ENCODE results near the gene RHEB. TPM values are rescaled to one million over a fixed set of nuclear protein-coding genes. Genes with fewer than 3 reads are reported as not detected.

The RHEB gene
- total and polyA plus RNA-seq, 4 experiments from 2014 or later: 40.8 to 83.2 (median 64.1) TPM

GRCh38 chr7:151494298-151495284, 25.1 kb downstream of the RHEB start:
- intact Hi-C loops (cut with micrococcal nuclease): loop anchor here (10.0 kb wide), 1 partner anchor 790 kb away; no protein-coding TSS in a partner anchor
- Mint-ChIP-seq H3K4me3 (no peak overlapping the region), H3K27ac (peak overlapping the region in 5 of 7 donors; percentile 25 to 55 (median 43)), H3K9me3 (no peaks in the 10 kb centered on the region), H3K36me3 (peaks cover 10 to 12% of the 10 kb centered on the region in 2 donors), H3K27me3 (no peaks in the 10 kb centered on the region), H3K4me1 (peaks cover 41 to 70% (median 55%) of the 10 kb centered on the region in 4 donors)
- DNase-seq: no peak
- ChIA-PET CTCF (ENCODE audit: partially characterized antibody) (no interaction called here), POLR2A (ENCODE audit: partially characterized antibody) (no interaction called here)
- no peaks in the 10 kb centered on the region for H3K27me3 ChIP-seq (ENCODE audit: insufficient read depth, low read length)
- H3K4me3 ChIP-seq (ENCODE audit: low read length in 2 of 2): no peak overlapping the region
- H3K9me3 ChIP-seq (ENCODE audit: control insufficient read depth in 1 of 2, low read length in 2 of 2): no peaks in the 10 kb centered on the region
- peaks cover 8% of the 10 kb centered on the region for H3K36me3 ChIP-seq (ENCODE audit: insufficient read depth, low read length)
- peaks cover 48% of the 10 kb centered on the region for H3K4me1 ChIP-seq (ENCODE audit: insufficient read depth, low read length)
- H3K27ac ChIP-seq (ENCODE audit: low read depth, low read length): no peak overlapping the region

- no peaks in the 10 kb centered on the region for H3K9me3 ChIP-seq (ENCODE audit: control insufficient read depth in 1 of 2, low read length in 2 of 2)
- ChIA-PET CTCF (ENCODE audit: partially characterized antibody) (no interaction called here), POLR2A (ENCODE audit: partially characterized antibody) (interaction anchor here (0.6 kb wide), 1 partner anchor 13 kb away, joined by 4 read pairs; no protein-coding TSS in a partner anchor)
- H3K4me3 ChIP-seq (ENCODE audit: low read length in 2 of 2): no peak overlapping the region
- Mint-ChIP-seq H3K27ac (peak overlapping the region in 6 of 7 donors; percentile 12 to 59 (median 42)), H3K4me3 (peak overlapping the region in 2 of 8 donors; percentile 30 to 64), H3K4me1 (peaks cover 31 to 57% (median 44%) of the 10 kb centered on the region in 4 donors), H3K36me3 (peaks cover 20 to 27% of the 10 kb centered on the region in 2 donors), H3K27me3 (no peaks in the 10 kb centered on the region), H3K9me3 (no peaks in the 10 kb centered on the region)
- no peak for DNase-seq
- H3K4me1 ChIP-seq (ENCODE audit: insufficient read depth, low read length): peaks cover 35% of the 10 kb centered on the region
- intact Hi-C loops (cut with micrococcal nuclease): loop anchor here (10.0 kb wide), 1 partner anchor 792 kb away; no protein-coding TSS in a partner anchor
- no peak overlapping the region for H3K27ac ChIP-seq (ENCODE audit: low read depth, low read length)
- no peaks in the 10 kb centered on the region for H3K27me3 ChIP-seq (ENCODE audit: insufficient read depth, low read length)
- peaks cover 18% of the 10 kb centered on the region for H3K36me3 ChIP-seq (ENCODE audit: insufficient read depth, low read length)
Observed at GRCh38 chr7:151493083-151493482, 26.6 kb downstream of the RHEB start.

GRCh38 chr7:151491859-151492258, 27.8 kb downstream of the RHEB start:
- Mint-ChIP-seq H3K27ac (peak overlapping the region in 1 of 7 donors; percentile 22), H3K36me3 (peaks cover 20 to 37% of the 10 kb centered on the region in 2 donors), H3K4me3 (no peak overlapping the region), H3K4me1 (peaks cover 19 to 44% (median 34%) of the 10 kb centered on the region in 4 donors), H3K9me3 (no peaks in the 10 kb centered on the region), H3K27me3 (no peaks in the 10 kb centered on the region)
- no peak for DNase-seq
- H3K27me3 ChIP-seq (ENCODE audit: insufficient read depth, low read length): no peaks in the 10 kb centered on the region
- no peaks in the 10 kb centered on the region for H3K9me3 ChIP-seq (ENCODE audit: control insufficient read depth in 1 of 2, low read length in 2 of 2)
- intact Hi-C loops (cut with micrococcal nuclease): loop anchor here (10.0 kb wide), 1 partner anchor 793 kb away; no protein-coding TSS in a partner anchor
- peaks cover 25% of the 10 kb centered on the region for H3K36me3 ChIP-seq (ENCODE audit: insufficient read depth, low read length)
- ChIA-PET CTCF (ENCODE audit: partially characterized antibody) (no interaction called here), POLR2A (ENCODE audit: partially characterized antibody) (no interaction called here)
- H3K4me3 ChIP-seq (ENCODE audit: low read length in 2 of 2): no peak overlapping the region
- no peak overlapping the region for H3K27ac ChIP-seq (ENCODE audit: low read depth, low read length)
- H3K4me1 ChIP-seq (ENCODE audit: insufficient read depth, low read length): peaks cover 28% of the 10 kb centered on the region

- POLR2A ChIA-PET (ENCODE audit: partially characterized antibody): no interaction called here
- CTCF ChIA-PET (ENCODE audit: partially characterized antibody): no interaction called here
- Histone ChIP-seq H3K4me1 (ENCODE audit: insufficient read depth, low read length) (peaks cover 19% of the 10 kb centered on the region), H3K27me3 (ENCODE audit: insufficient read depth, low read length) (no peaks in the 10 kb centered on the region), H3K9me3 (ENCODE audit: control insufficient read depth in 1 of 2, low read length in 2 of 2) (no peaks in the 10 kb centered on the region), H3K4me3 (ENCODE audit: low read length in 2 of 2) (no peak overlapping the region), H3K36me3 (ENCODE audit: insufficient read depth, low read length) (peaks cover 36% of the 10 kb centered on the region), H3K27ac (ENCODE audit: low read depth, low read length) (no peak overlapping the region)
- intact Hi-C loops (cut with micrococcal nuclease): loop anchor here (10.0 kb wide), 1 partner anchor 794 kb away; no protein-coding TSS in a partner anchor
- DNase-seq: no peak
- peak overlapping the region in 3 of 7 donors; percentile 19 to 59 (median 29) for H3K27ac Mint-ChIP-seq
- H3K4me1 Mint-ChIP-seq: peaks cover 18 to 34% (median 26%) of the 10 kb centered on the region in 4 donors
- peaks cover 30 to 49% of the 10 kb centered on the region in 2 donors for H3K36me3 Mint-ChIP-seq
- no peaks in the 10 kb centered on the region for H3K9me3 Mint-ChIP-seq
- H3K4me3 Mint-ChIP-seq: no peak overlapping the region
- no peaks in the 10 kb centered on the region for H3K27me3 Mint-ChIP-seq
Observed at GRCh38 chr7:151490456-151491105, 29.1 kb downstream of the RHEB start.

GRCh38 chr7:151489498-151489897, 30.2 kb downstream of the RHEB start:
- intact Hi-C loops (cut with micrococcal nuclease): no loop called here
- CTCF ChIA-PET (ENCODE audit: partially characterized antibody): no interaction called here
- Mint-ChIP-seq H3K36me3 (peaks cover 35 to 59% of the 10 kb centered on the region in 2 donors), H3K4me3 (no peak overlapping the region), H3K27me3 (no peaks in the 10 kb centered on the region), H3K27ac (peak overlapping the region in 1 of 7 donors; percentile 74), H3K4me1 (peaks cover 17 to 30% (median 23%) of the 10 kb centered on the region in 4 donors), H3K9me3 (no peaks in the 10 kb centered on the region)
- Histone ChIP-seq H3K27ac (ENCODE audit: low read depth, low read length) (no peak overlapping the region), H3K36me3 (ENCODE audit: insufficient read depth, low read length) (peaks cover 47% of the 10 kb centered on the region), H3K4me1 (ENCODE audit: insufficient read depth, low read length) (peaks cover 11% of the 10 kb centered on the region), H3K4me3 (ENCODE audit: low read length in 2 of 2) (no peak overlapping the region), H3K27me3 (ENCODE audit: insufficient read depth, low read length) (no peaks in the 10 kb centered on the region), H3K9me3 (ENCODE audit: control insufficient read depth in 1 of 2, low read length in 2 of 2) (no peaks in the 10 kb centered on the region)
- DNase-seq: no peak
- POLR2A ChIA-PET (ENCODE audit: partially characterized antibody): interaction anchor here (1.3 kb wide), 1 partner anchor 30 kb away, joined by 3 read pairs; the partner anchor contains the start of gene RHEB

- Mint-ChIP-seq H3K9me3 (no peaks in the 10 kb centered on the region), H3K27me3 (no peaks in the 10 kb centered on the region), H3K4me1 (peaks cover 16 to 26% (median 19%) of the 10 kb centered on the region in 4 donors), H3K4me3 (no peak overlapping the region), H3K36me3 (peaks cover 41 to 67% of the 10 kb centered on the region in 2 donors), H3K27ac (no peak overlapping the region)
- intact Hi-C loops (cut with micrococcal nuclease): no loop called here
- H3K27ac ChIP-seq (ENCODE audit: low read depth, low read length): no peak overlapping the region
- no peaks in the 10 kb centered on the region for H3K9me3 ChIP-seq (ENCODE audit: control insufficient read depth in 1 of 2, low read length in 2 of 2)
- ChIA-PET CTCF (ENCODE audit: partially characterized antibody) (no interaction called here), POLR2A (ENCODE audit: partially characterized antibody) (no interaction called here)
- DNase-seq: no peak
- H3K27me3 ChIP-seq (ENCODE audit: insufficient read depth, low read length): no peaks in the 10 kb centered on the region
- H3K4me3 ChIP-seq (ENCODE audit: low read length in 2 of 2): no peak overlapping the region
- peaks cover 50% of the 10 kb centered on the region for H3K36me3 ChIP-seq (ENCODE audit: insufficient read depth, low read length)
- peaks cover 5% of the 10 kb centered on the region for H3K4me1 ChIP-seq (ENCODE audit: insufficient read depth, low read length)
Observed at GRCh38 chr7:151488096-151488495, 31.6 kb downstream of the RHEB start.

GRCh38 chr7:151487228-151487627, 32.5 kb downstream of the RHEB start:
- Histone ChIP-seq H3K9me3 (ENCODE audit: control insufficient read depth in 1 of 2, low read length in 2 of 2) (no peaks in the 10 kb centered on the region), H3K27me3 (ENCODE audit: insufficient read depth, low read length) (no peaks in the 10 kb centered on the region), H3K27ac (ENCODE audit: low read depth, low read length) (no peak overlapping the region), H3K36me3 (ENCODE audit: insufficient read depth, low read length) (peaks cover 50% of the 10 kb centered on the region), H3K4me3 (ENCODE audit: low read length in 2 of 2) (no peak overlapping the region), H3K4me1 (ENCODE audit: insufficient read depth, low read length) (peaks cover 8% of the 10 kb centered on the region)
- H3K9me3 Mint-ChIP-seq: no peaks in the 10 kb centered on the region
- DNase-seq: no peak
- H3K36me3 Mint-ChIP-seq: peaks cover 47 to 75% of the 10 kb centered on the region in 2 donors
- no peak overlapping the region for H3K4me3 Mint-ChIP-seq
- H3K4me1 Mint-ChIP-seq: peaks cover 18 to 32% (median 23%) of the 10 kb centered on the region in 4 donors
- ChIA-PET CTCF (ENCODE audit: partially characterized antibody) (no interaction called here), POLR2A (ENCODE audit: partially characterized antibody) (no interaction called here)
- no peaks in the 10 kb centered on the region for H3K27me3 Mint-ChIP-seq
- peak overlapping the region in 1 of 7 donors; percentile 68 for H3K27ac Mint-ChIP-seq
- intact Hi-C loops (cut with micrococcal nuclease): no loop called here

Measured in CD4-positive, alpha-beta memory T cell (primary cell).